CD4-positive, alpha-beta T cell (primary cell): ENCODE data around the gene SDS. TPM values are rescaled to one million over a fixed set of nuclear protein-coding genes. Genes with fewer than 3 reads are reported as not detected.

Experiments used
- ATAC-seq: fragments of 200-7000 bp; cut with Tn5 transposase; one replicate; pipeline ENCODE4 v1.10.0; 2022; ENCODE audit warnings: mild to moderate bottlenecking; ENCODE audit not compliant: poor library complexity
- CTCF ChIA-PET: fragments of 350-600 bp; sonication (Branson Sonifier 250); formaldehyde crosslinking; loops from one replicate; lab custom pipeline; 2021; ENCODE audit warnings: antibody characterized with exemption, inconsistent platforms; lab: Charles Lee
- POLR2A ChIA-PET: fragments of 350-600 bp; sonication (Branson Sonifier 250); formaldehyde crosslinking; loops from one replicate; lab custom pipeline; 2021; ENCODE audit warnings: antibody characterized with exemption, inconsistent platforms; lab: Charles Lee
- DNase-seq, 14 experiments: peaks; one replicate each; pipeline ENCODE4 v3.0.0-alpha.2; 2013 to 2020; ENCODE audit warnings: mixed read lengths in 2 of 14
- H3K27ac ChIP-seq, 2 donors: one replicate each; pipeline versions ENCODE4 v1.5.1 to v1.7.0; 2013; ENCODE audit warnings: low read length in 2 of 2, low read depth in 1 of 2, mild to moderate bottlenecking in 1 of 2
- H3K27me3 ChIP-seq, 2 experiments: 1 replicate in 1 of 2; 2 replicates in 1 of 2; pipeline versions ENCODE4 v1.6.1 to v1.7.0; 2013; ENCODE audit warnings: low read length in 2 of 2, control low read depth in 1 of 2, mild to moderate bottlenecking in 1 of 2, moderate library complexity in 1 of 2; ENCODE audit not compliant: insufficient read depth in 2 of 2, control insufficient read depth in 1 of 2
- H3K36me3 ChIP-seq: one replicate; pipeline ENCODE4 v1.6.1; 2013; ENCODE audit warnings: low read length, control low read depth; ENCODE audit not compliant: insufficient read depth
- H3K4me1 ChIP-seq: one replicate; pipeline ENCODE4 v1.6.1; 2013; ENCODE audit warnings: low read length, control low read depth; ENCODE audit not compliant: insufficient read depth
- H3K4me3 ChIP-seq: one replicate; pipeline ENCODE4 v1.5.1; 2013; ENCODE audit warnings: mild to moderate bottlenecking, low read length, moderate library complexity
- H3K9me3 ChIP-seq, 2 experiments: 1 replicate in 1 of 2; 2 replicates in 1 of 2; pipeline versions ENCODE4 v1.6.1 to v1.7.0; 2013; ENCODE audit warnings: low read length in 2 of 2, mild to moderate bottlenecking in 2 of 2, control low read depth in 1 of 2, moderate library complexity in 1 of 2; ENCODE audit not compliant: control insufficient read depth in 1 of 2, insufficient read depth in 1 of 2
- H3K27ac Mint-ChIP-seq: one replicate; pipeline ENCODE4 v1.8.0; 2020; ENCODE audit warnings: mixed read lengths
- H3K27me3 Mint-ChIP-seq: one replicate; pipeline ENCODE4 v1.8.0; 2021; ENCODE audit warnings: mixed read lengths
- H3K36me3 Mint-ChIP-seq: one replicate; pipeline ENCODE4 v1.8.0; 2021; ENCODE audit warnings: low read depth, mixed read lengths
- H3K4me1 Mint-ChIP-seq: one replicate; pipeline ENCODE4 v1.8.0; 2021; ENCODE audit warnings: low read depth, mixed read lengths
- H3K4me3 Mint-ChIP-seq: one replicate; pipeline ENCODE4 v1.8.0; 2020; ENCODE audit warnings: mild to moderate bottlenecking, mixed read lengths
- H3K9me3 Mint-ChIP-seq: one replicate; pipeline ENCODE4 v1.8.0; 2020; ENCODE audit warnings: mixed read lengths
- intact Hi-C, 2 experiments: fragments of 100-400 bp; cut with DNase I in 1 of 2; cut with micrococcal nuclease in 1 of 2; formaldehyde crosslinking; loops; one replicate each; pipeline versions ENCODE4 v1.15.1 to v1.9.0; 2023 to 2025; cut with DNase I, micrococcal nuclease
- total RNA-seq, 174 experiments: library from RNA in 2 of 174; stranded (reverse) in 2 of 174; gene quantifications; one replicate each; pipeline ENCODE4 v1.2.3 and lab custom pipeline; 2021 to 2026
- TF ChIP-seq, protein P1 (sequence below): fragments of 200-600 bp; IDR thresholded peaks from one replicate; pipeline ENCODE4 v1.8.0; 2022; ENCODE audit warnings: antibody characterized with exemption, mild to moderate bottlenecking

The SDS gene
- total RNA-seq, 2 experiments from 2014 or later: not detected

DNA sequence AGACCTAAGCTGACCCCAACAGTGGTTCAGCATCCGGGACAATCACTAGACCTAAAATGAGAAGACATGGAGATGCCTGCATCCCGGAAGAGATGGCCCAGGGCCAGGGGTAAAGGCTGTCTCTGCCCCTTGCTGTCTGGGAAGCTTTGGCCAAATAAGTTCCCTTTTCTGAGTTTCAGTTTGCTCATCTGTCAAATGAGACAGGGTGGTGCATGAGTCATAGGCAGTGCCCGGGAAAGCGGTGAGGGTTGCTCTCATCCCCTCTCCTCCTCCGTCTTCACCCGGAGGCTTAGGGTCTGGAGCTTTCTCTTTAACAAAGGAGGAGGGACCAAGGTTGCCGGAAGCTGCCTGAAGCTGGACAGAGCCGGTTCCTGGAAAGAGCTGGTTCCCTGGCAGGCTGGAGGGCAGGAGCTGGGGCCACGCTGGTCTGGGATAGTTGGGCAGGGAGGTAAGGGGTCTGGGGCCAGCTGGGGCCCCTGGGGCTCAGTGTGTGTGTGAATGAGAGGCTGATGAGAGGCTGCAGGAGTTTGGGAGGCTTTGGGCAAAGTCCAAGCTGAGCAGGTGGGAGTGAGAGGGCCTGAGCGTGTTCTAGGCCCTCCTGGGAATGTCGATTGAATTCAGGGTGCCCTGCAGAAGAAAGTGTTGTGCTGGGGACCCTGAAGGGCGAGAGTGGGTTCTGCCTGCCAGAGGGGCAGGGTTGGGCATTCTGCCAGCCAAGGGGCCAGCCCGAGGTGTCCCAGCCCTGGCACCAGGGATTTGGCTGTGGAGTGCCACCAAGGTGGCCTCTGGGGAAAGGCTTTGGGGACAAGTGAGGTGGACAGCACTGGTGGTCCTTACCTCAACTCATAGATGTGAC is 18.6 kb upstream of the SDS start, which contains the start of gene SDSL:
TSS of gene SDSL (plus strand) at position 351 of the 856 bp plus-strand sequence. CDS start 5,603 bp downstream, outside the sequence.
- no peaks in the 10 kb centered on the region for H3K36me3 ChIP-seq
- DNase-seq (peak in 3 of 14 experiments; percentile 25 to 76 (median 67)), ATAC-seq (peak; percentile 66)
- no peaks in the 10 kb centered on the region for H3K27me3 ChIP-seq
- POLR2A ChIA-PET: interaction anchor here (1.0 kb wide), 1 partner anchor 87 kb away, joined by 4 read pairs; the partner anchor contains the start of gene SLC8B1
- Mint-ChIP-seq H3K9me3 (no peaks in the 10 kb centered on the region), H3K27me3 (no peaks in the 10 kb centered on the region), H3K36me3 (no peaks in the 10 kb centered on the region), H3K4me3 (peak within 1 kb of the TSS; percentile 87), H3K27ac (peak within 1 kb of the TSS; percentile 77), H3K4me1 (peaks cover 14% of the 10 kb centered on the region)
- peak within 1 kb of the TSS; percentile 3 for H3K4me3 ChIP-seq
- H3K27ac ChIP-seq: no peak within 1 kb of the TSS
- H3K9me3 ChIP-seq: no peaks in the 10 kb centered on the region
- intact Hi-C loops: loop anchor here in 1 of 2 experiments (10.0 kb wide), 1 partner anchor 227 kb away; no protein-coding TSS in a partner anchor
- H3K4me1 ChIP-seq: peaks cover 3% of the 10 kb centered on the region
- CTCF ChIA-PET: no interaction called here
- TF ChIP-seq, protein P1, sequence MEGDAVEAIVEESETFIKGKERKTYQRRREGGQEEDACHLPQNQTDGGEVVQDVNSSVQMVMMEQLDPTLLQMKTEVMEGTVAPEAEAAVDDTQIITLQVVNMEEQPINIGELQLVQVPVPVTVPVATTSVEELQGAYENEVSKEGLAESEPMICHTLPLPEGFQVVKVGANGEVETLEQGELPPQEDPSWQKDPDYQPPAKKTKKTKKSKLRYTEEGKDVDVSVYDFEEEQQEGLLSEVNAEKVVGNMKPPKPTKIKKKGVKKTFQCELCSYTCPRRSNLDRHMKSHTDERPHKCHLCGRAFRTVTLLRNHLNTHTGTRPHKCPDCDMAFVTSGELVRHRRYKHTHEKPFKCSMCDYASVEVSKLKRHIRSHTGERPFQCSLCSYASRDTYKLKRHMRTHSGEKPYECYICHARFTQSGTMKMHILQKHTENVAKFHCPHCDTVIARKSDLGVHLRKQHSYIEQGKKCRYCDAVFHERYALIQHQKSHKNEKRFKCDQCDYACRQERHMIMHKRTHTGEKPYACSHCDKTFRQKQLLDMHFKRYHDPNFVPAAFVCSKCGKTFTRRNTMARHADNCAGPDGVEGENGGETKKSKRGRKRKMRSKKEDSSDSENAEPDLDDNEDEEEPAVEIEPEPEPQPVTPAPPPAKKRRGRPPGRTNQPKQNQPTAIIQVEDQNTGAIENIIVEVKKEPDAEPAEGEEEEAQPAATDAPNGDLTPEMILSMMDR: no peak

DNA sequence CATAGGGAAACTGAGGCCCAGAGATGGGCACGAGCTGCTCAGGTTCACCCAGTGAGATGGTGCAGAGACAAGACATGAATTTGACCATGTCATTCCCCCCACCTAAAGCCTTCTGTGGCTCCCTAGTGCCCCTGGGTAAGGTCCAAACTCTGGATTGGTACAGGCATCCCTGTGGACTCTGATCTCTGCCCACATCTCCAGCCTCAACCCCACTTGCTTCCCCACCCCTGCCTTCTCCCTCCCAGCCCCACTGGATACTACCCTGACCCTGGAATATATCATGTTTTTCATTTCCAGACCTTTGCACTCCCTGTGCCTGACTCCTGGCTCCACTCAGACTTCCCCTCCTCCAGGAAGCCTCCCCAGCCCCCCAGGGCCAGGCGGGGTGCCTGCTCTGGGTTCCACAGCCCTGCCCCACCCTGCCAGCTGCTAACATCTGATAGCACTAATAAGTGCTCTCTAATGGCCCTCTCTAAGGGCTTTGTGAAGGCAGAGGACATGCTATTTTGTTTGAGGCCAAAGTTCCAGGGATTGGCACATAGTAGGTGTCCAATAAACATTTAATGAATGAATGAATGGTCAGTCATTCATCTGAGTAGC is 17.4 kb upstream of the SDS start:
- Mint-ChIP-seq H3K4me3 (no peak overlapping the region), H3K9me3 (no peaks in the 10 kb centered on the region), H3K27me3 (no peaks in the 10 kb centered on the region), H3K27ac (no peak overlapping the region), H3K4me1 (peaks cover 14% of the 10 kb centered on the region), H3K36me3 (no peaks in the 10 kb centered on the region)
- H3K36me3 ChIP-seq: no peaks in the 10 kb centered on the region
- H3K4me1 ChIP-seq: peaks cover 3% of the 10 kb centered on the region
- POLR2A ChIA-PET: no interaction called here
- TF ChIP-seq, protein P1: no peak
- intact Hi-C loops: loop anchor here in 1 of 2 experiments (10.0 kb wide), 1 partner anchor 226 kb away; no protein-coding TSS in a partner anchor
- DNase-seq (no peak), ATAC-seq (no peak)
- H3K4me3 ChIP-seq: no peak overlapping the region
- H3K27ac ChIP-seq: no peak overlapping the region
- no peaks in the 10 kb centered on the region for H3K27me3 ChIP-seq
- no peaks in the 10 kb centered on the region for H3K9me3 ChIP-seq
- CTCF ChIA-PET: no interaction called here

DNA sequence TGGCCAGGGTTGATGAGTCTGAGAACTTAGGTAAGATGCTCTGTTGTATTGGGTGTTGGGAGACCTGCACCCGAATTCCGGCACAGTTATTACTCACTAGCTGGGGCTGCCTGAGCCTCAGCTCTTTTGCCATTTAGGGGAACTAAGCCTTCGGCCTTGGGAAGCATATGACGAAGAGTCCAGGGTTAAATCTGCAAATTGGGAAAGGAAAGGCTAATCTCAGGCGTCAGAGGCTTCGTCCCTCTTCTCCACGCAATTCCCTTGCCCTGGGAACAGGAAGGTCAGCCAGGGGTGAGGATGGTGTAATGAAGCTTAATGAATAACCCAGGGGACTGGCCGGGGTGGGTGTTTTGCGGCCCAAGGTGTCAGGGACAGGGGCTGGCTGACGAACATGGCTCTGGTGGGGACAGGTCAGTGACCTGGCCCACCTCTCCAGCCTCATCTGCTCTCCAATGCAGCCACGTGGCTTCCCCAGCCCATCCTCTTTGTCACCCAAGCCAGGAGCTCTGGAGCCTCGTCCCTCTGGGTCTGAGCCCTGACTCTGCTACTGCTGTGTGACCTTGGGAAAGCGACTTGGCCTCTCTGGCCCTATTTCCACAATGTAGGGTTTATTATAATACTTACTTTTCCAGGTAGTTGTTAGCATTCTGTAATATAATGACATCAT is 14.7 kb upstream of the SDS start:
- CTCF ChIA-PET: no interaction called here
- intact Hi-C loops: no loop called here
- TF ChIP-seq, protein P1: no peak
- no peak overlapping the region for H3K4me3 Mint-ChIP-seq
- Histone ChIP-seq H3K36me3 (no peaks in the 10 kb centered on the region), H3K27me3 (no peaks in the 10 kb centered on the region), H3K27ac (no peak overlapping the region), H3K9me3 (no peaks in the 10 kb centered on the region), H3K4me1 (peaks cover 3% of the 10 kb centered on the region), H3K4me3 (no peak overlapping the region)
- ATAC-seq: no peak
- no peaks in the 10 kb centered on the region for H3K9me3 Mint-ChIP-seq
- POLR2A ChIA-PET: no interaction called here
- DNase-seq: peak in 2 of 14 experiments; percentile 21 to 30
- H3K27me3 Mint-ChIP-seq: no peaks in the 10 kb centered on the region
- no peaks in the 10 kb centered on the region for H3K36me3 Mint-ChIP-seq
- no peak overlapping the region for H3K27ac Mint-ChIP-seq
- peaks cover 14% of the 10 kb centered on the region for H3K4me1 Mint-ChIP-seq
